ENCODE results near the gene CRK. TPM values are rescaled to one million over a fixed set of nuclear protein-coding genes. Genes with fewer than 3 reads are reported as not detected.
"Not testable (repeated sequence)": the region's sequence is repeated elsewhere in the genome, so short reads cannot be mapped to it uniquely, and the experiment has no call there.

Gene CRK
- total RNA-seq, 1 donor from 2014 or later, result 42.8 TPM

- H3K4me1 ChIP-seq (ENCODE audit: control insufficient read depth in 3 of 3, insufficient read depth in 3 of 3, low read length in 3 of 3), result peaks cover 29 to 40% (median 29%) of the 10 kb centered on the region in 3 donors
- H3K36me3 ChIP-seq (ENCODE audit: control insufficient read depth in 3 of 3, insufficient read depth in 3 of 3, low read length in 3 of 3), result peaks cover 0 to 2% (median 1%) of the 10 kb centered on the region in 3 donors
- H3K4me3 ChIP-seq (ENCODE audit: low read length in 3 of 3), result no peak overlapping the region
- no peaks in the 10 kb centered on the region for H3K9me3 ChIP-seq (ENCODE audit: control insufficient read depth in 3 of 3, low read length in 3 of 3)
- H3K9ac ChIP-seq (ENCODE audit: low read depth in 1 of 3, low read length in 3 of 3), result no peak overlapping the region
- H3K27ac ChIP-seq (ENCODE audit: low read depth, low read length), result no peak overlapping the region
- H3K27me3 ChIP-seq (ENCODE audit: control insufficient read depth in 3 of 3, insufficient read depth in 3 of 3, low read length in 3 of 3), result no peaks in the 10 kb centered on the region
Observed at GRCh38 chr17:1452836-1453235, 3.2 kb downstream of the CRK start.

GRCh38 chr17:1450261-1450660 lies 5.8 kb downstream of the CRK start:
- peaks cover 35 to 42% (median 40%) of the 10 kb centered on the region in 3 donors for H3K4me1 ChIP-seq (ENCODE audit: control insufficient read depth in 3 of 3, insufficient read depth in 3 of 3, low read length in 3 of 3)

GRCh38 chr17:1449412-1449967 lies 6.5 kb downstream of the CRK start:
- H3K27me3 ChIP-seq (ENCODE audit: control insufficient read depth in 3 of 3, insufficient read depth in 3 of 3, low read length in 3 of 3), result no peaks in the 10 kb centered on the region
- H3K36me3 ChIP-seq (ENCODE audit: control insufficient read depth in 3 of 3, insufficient read depth in 3 of 3, low read length in 3 of 3), result peaks cover 2 to 4% (median 2%) of the 10 kb centered on the region in 3 donors
- H3K4me3 ChIP-seq (ENCODE audit: low read length in 3 of 3), result no peak overlapping the region
- peaks cover 31 to 37% (median 35%) of the 10 kb centered on the region in 3 donors for H3K4me1 ChIP-seq (ENCODE audit: control insufficient read depth in 3 of 3, insufficient read depth in 3 of 3, low read length in 3 of 3)
- no peak overlapping the region for H3K9ac ChIP-seq (ENCODE audit: low read depth in 1 of 3, low read length in 3 of 3)
- H3K27ac ChIP-seq (ENCODE audit: low read depth, low read length), result no peak overlapping the region
- no peaks in the 10 kb centered on the region for H3K9me3 ChIP-seq (ENCODE audit: control insufficient read depth in 3 of 3, low read length in 3 of 3)

More at GRCh38 chr17:1450261-1450660, 5.8 kb downstream of the CRK start:
- H3K9ac ChIP-seq (ENCODE audit: low read depth in 1 of 3, low read length in 3 of 3); H3K27me3 ChIP-seq (ENCODE audit: control insufficient read depth in 3 of 3, insufficient read depth in 3 of 3, low read length in 3 of 3); H3K9me3 ChIP-seq (ENCODE audit: control insufficient read depth in 3 of 3, low read length in 3 of 3); H3K36me3 ChIP-seq (ENCODE audit: control insufficient read depth in 3 of 3, insufficient read depth in 3 of 3, low read length in 3 of 3); H3K27ac ChIP-seq (ENCODE audit: low read depth, low read length); H3K4me3 ChIP-seq (ENCODE audit: low read length in 3 of 3): not testable (repeated sequence)

GRCh38 chr17:1447052-1447451 lies 9.0 kb downstream of the CRK start:
- Histone ChIP-seq H3K36me3 (ENCODE audit: control insufficient read depth in 3 of 3, insufficient read depth in 3 of 3, low read length in 3 of 3) (peaks cover 2 to 4% (median 2%) of the 10 kb centered on the region in 3 donors), H3K4me1 (ENCODE audit: control insufficient read depth in 3 of 3, insufficient read depth in 3 of 3, low read length in 3 of 3) (peaks cover 20 to 29% (median 22%) of the 10 kb centered on the region in 3 donors), H3K9ac (ENCODE audit: low read depth in 1 of 3, low read length in 3 of 3) (no peak overlapping the region), H3K27me3 (ENCODE audit: control insufficient read depth in 3 of 3, insufficient read depth in 3 of 3, low read length in 3 of 3) (no peaks in the 10 kb centered on the region), H3K9me3 (ENCODE audit: control insufficient read depth in 3 of 3, low read length in 3 of 3) (no peaks in the 10 kb centered on the region), H3K4me3 (ENCODE audit: low read length in 3 of 3) (no peak overlapping the region), H3K27ac (ENCODE audit: low read depth, low read length) (peak overlapping the region; percentile 55)

GRCh38 chr17:1446201-1446600 lies 9.8 kb downstream of the CRK start:
- H3K27me3 ChIP-seq (ENCODE audit: control insufficient read depth in 3 of 3, insufficient read depth in 3 of 3, low read length in 3 of 3), result no peaks in the 10 kb centered on the region
- peaks cover 20 to 30% (median 20%) of the 10 kb centered on the region in 3 donors for H3K4me1 ChIP-seq (ENCODE audit: control insufficient read depth in 3 of 3, insufficient read depth in 3 of 3, low read length in 3 of 3)
- H3K27ac ChIP-seq (ENCODE audit: low read depth, low read length), result no peak overlapping the region
- peaks cover 2 to 4% (median 2%) of the 10 kb centered on the region in 3 donors for H3K36me3 ChIP-seq (ENCODE audit: control insufficient read depth in 3 of 3, insufficient read depth in 3 of 3, low read length in 3 of 3)
- H3K4me3 ChIP-seq (ENCODE audit: low read length in 3 of 3), result no peak overlapping the region
- no peak overlapping the region for H3K9ac ChIP-seq (ENCODE audit: low read depth in 1 of 3, low read length in 3 of 3)
- H3K9me3 ChIP-seq (ENCODE audit: control insufficient read depth in 3 of 3, low read length in 3 of 3), result no peaks in the 10 kb centered on the region

- H3K4me1 ChIP-seq (ENCODE audit: control insufficient read depth in 3 of 3, insufficient read depth in 3 of 3, low read length in 3 of 3), result peaks cover 20 to 31% (median 20%) of the 10 kb centered on the region in 3 donors
- not testable (repeated sequence) for H3K27ac ChIP-seq (ENCODE audit: low read depth, low read length); H3K36me3 ChIP-seq (ENCODE audit: control insufficient read depth in 3 of 3, insufficient read depth in 3 of 3, low read length in 3 of 3); H3K9me3 ChIP-seq (ENCODE audit: control insufficient read depth in 3 of 3, low read length in 3 of 3); H3K4me3 ChIP-seq (ENCODE audit: low read length in 3 of 3); H3K27me3 ChIP-seq (ENCODE audit: control insufficient read depth in 3 of 3, insufficient read depth in 3 of 3, low read length in 3 of 3)
- peak overlapping the region in 1 of 3 donors; percentile 51 for H3K9ac ChIP-seq (ENCODE audit: low read depth in 1 of 3, low read length in 3 of 3)
Observed at GRCh38 chr17:1445695-1446094, 10.3 kb downstream of the CRK start.

- not testable (repeated sequence) for H3K27me3 ChIP-seq (ENCODE audit: control insufficient read depth in 3 of 3, insufficient read depth in 3 of 3, low read length in 3 of 3); H3K9me3 ChIP-seq (ENCODE audit: control insufficient read depth in 3 of 3, low read length in 3 of 3); H3K9ac ChIP-seq (ENCODE audit: low read depth in 1 of 3, low read length in 3 of 3); H3K36me3 ChIP-seq (ENCODE audit: control insufficient read depth in 3 of 3, insufficient read depth in 3 of 3, low read length in 3 of 3); H3K4me3 ChIP-seq (ENCODE audit: low read length in 3 of 3); H3K27ac ChIP-seq (ENCODE audit: low read depth, low read length)
- H3K4me1 ChIP-seq (ENCODE audit: control insufficient read depth in 3 of 3, insufficient read depth in 3 of 3, low read length in 3 of 3), result peaks cover 14 to 25% (median 15%) of the 10 kb centered on the region in 3 donors
Observed at GRCh38 chr17:1442721-1443120, 13.3 kb downstream of the CRK start.

GRCh38 chr17:1442187-1442586 lies 13.8 kb downstream of the CRK start:
- no peak overlapping the region for H3K27ac ChIP-seq (ENCODE audit: low read depth, low read length)
- H3K9ac ChIP-seq (ENCODE audit: low read depth in 1 of 3, low read length in 3 of 3), result no peak overlapping the region
- H3K9me3 ChIP-seq (ENCODE audit: control insufficient read depth in 3 of 3, low read length in 3 of 3), result no peaks in the 10 kb centered on the region
- H3K36me3 ChIP-seq (ENCODE audit: control insufficient read depth in 3 of 3, insufficient read depth in 3 of 3, low read length in 3 of 3), result peaks cover 2 to 6% (median 2%) of the 10 kb centered on the region in 3 donors
- H3K27me3 ChIP-seq (ENCODE audit: control insufficient read depth in 3 of 3, insufficient read depth in 3 of 3, low read length in 3 of 3), result no peaks in the 10 kb centered on the region
- peaks cover 14 to 24% (median 14%) of the 10 kb centered on the region in 3 donors for H3K4me1 ChIP-seq (ENCODE audit: control insufficient read depth in 3 of 3, insufficient read depth in 3 of 3, low read length in 3 of 3)
- H3K4me3 ChIP-seq (ENCODE audit: low read length in 3 of 3), result no peak overlapping the region

- H3K4me3 ChIP-seq (ENCODE audit: low read length in 3 of 3), result no peak overlapping the region
- no peaks in the 10 kb centered on the region for H3K27me3 ChIP-seq (ENCODE audit: control insufficient read depth in 3 of 3, insufficient read depth in 3 of 3, low read length in 3 of 3)
- no peak overlapping the region for H3K9ac ChIP-seq (ENCODE audit: low read depth in 1 of 3, low read length in 3 of 3)
- peaks cover 8 to 16% (median 10%) of the 10 kb centered on the region in 3 donors for H3K36me3 ChIP-seq (ENCODE audit: control insufficient read depth in 3 of 3, insufficient read depth in 3 of 3, low read length in 3 of 3)
- H3K9me3 ChIP-seq (ENCODE audit: control insufficient read depth in 3 of 3, low read length in 3 of 3), result no peaks in the 10 kb centered on the region
- H3K27ac ChIP-seq (ENCODE audit: low read depth, low read length), result no peak overlapping the region
- peaks cover 9 to 18% (median 12%) of the 10 kb centered on the region in 3 donors for H3K4me1 ChIP-seq (ENCODE audit: control insufficient read depth in 3 of 3, insufficient read depth in 3 of 3, low read length in 3 of 3)
Observed at GRCh38 chr17:1440921-1441320, 15.1 kb downstream of the CRK start.

GRCh38 chr17:1438593-1439083 lies 17.4 kb downstream of the CRK start:
- no peak overlapping the region for H3K27ac ChIP-seq (ENCODE audit: low read depth, low read length)
- peaks cover 8 to 27% (median 18%) of the 10 kb centered on the region in 3 donors for H3K36me3 ChIP-seq (ENCODE audit: control insufficient read depth in 3 of 3, insufficient read depth in 3 of 3, low read length in 3 of 3)
- peaks cover 0 to 8% (median 2%) of the 10 kb centered on the region in 3 donors for H3K4me1 ChIP-seq (ENCODE audit: control insufficient read depth in 3 of 3, insufficient read depth in 3 of 3, low read length in 3 of 3)
- no peaks in the 10 kb centered on the region for H3K27me3 ChIP-seq (ENCODE audit: control insufficient read depth in 3 of 3, insufficient read depth in 3 of 3, low read length in 3 of 3)
- no peak overlapping the region for H3K4me3 ChIP-seq (ENCODE audit: low read length in 3 of 3)
- peak overlapping the region in 1 of 3 donors; percentile 25 for H3K9ac ChIP-seq (ENCODE audit: low read depth in 1 of 3, low read length in 3 of 3)
- H3K9me3 ChIP-seq (ENCODE audit: control insufficient read depth in 3 of 3, low read length in 3 of 3), result no peaks in the 10 kb centered on the region
